D341Med (cell line): ENCODE data around the gene SBK1.
"Not testable (repeated sequence)": the region's sequence is repeated elsewhere in the genome, so short reads cannot be mapped to it uniquely, and the experiment has no call there.

Source experiments
- DNase-seq: peaks from one replicate; pipeline ENCODE4 v3.0.0; 2012; ENCODE audit warnings: low spot score

The SBK1 gene

GRCh38 chr16:28335678-28336077, 43.4 kb downstream of the SBK1 start:
- DNase-seq: not testable (repeated sequence)

DNA sequence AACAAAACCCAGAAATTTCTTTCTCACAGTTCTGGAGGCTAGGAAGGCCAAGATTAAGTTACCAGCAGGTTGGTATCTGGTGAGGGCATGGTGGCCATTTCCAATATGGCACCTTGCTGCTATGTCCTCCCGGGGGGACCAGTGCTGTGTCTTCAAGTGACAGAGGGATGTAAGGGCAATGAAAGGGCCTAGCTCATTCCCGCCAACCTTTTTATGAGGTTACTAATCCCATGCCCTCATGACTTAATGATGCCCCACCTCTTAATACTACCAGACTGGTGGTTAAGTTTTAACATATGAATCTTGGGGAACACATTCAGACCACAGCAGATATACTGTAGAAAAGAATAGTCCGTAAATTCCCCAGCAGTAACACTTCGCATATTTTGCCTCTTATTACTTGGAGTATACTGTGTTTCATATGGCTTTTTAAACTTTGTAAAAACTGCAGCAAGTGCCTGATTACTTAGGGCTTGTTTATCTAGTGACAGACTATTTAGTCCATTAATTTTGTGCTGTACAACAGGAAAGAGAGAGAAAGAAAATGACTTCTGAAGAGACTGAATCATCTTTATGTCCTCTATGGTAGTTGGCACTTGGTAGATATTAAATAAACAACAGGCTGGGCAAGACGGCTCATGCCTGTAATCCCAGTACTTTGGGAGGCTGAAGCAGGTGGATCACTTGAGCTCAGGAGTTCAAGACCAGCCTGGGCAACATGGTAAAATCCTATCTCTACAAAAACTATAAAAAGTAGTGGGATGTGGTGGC, 44.8 kb downstream of the SBK1 start:
- not testable (repeated sequence) for DNase-seq

GRCh38 chr16:28338230-28338629, 45.9 kb downstream of the SBK1 start:
- DNase-seq: not testable (repeated sequence)

DNA sequence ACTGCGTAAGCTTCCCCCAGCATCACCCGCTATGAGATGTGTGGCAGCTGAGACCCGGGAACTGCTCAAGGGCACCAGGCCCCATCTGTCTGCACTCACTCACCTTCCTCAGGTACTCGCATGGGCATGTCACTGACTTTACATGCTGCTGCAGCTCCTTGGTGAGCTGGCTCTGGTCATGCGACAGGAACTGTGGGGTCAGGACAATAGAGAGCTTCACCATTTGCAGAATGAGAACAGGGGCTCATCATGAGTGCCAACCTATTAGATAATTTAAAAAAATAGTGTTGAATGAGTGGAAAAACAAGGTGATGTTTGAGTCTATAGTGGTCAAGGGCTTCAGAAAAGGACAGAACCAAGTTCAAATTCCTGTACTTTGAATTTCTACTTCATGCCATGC, 70.3 kb downstream of the SBK1 start:
- DNase-seq: not testable (repeated sequence)

DNA sequence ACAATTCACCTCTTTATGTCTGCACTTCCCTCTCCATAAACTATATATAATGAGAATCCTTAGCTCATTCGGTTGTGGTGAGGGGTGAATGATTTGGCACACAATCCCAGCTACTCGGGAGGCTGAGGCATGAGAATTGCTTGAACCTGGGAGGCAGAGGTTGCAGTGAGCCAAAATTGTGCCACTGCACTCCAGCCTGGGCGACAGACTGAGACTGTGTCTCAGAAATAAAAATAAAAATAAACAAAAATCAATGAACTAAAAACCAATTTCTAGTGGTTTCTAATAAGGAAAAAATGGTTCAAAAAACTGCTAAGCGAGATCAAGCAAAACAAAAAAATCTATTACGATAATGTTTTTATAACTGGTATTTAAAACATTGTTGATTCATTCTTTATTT, 71.1 kb downstream of the SBK1 start, which contains the start of gene NPIPB6:
Gene NPIPB6 (minus strand): TSS at position 101 of the 400 bp plus-strand sequence. CDS start 686 bp downstream, outside the sequence.
- not testable (repeated sequence) for DNase-seq

GRCh38 chr16:28364268-28365173, 72.2 kb downstream of the SBK1 start:
- DNase-seq: not testable (repeated sequence)

- DNase-seq: not testable (repeated sequence)
Measured at GRCh38 chr16:28367926-28368325, 75.6 kb downstream of the SBK1 start.
